Keratinocyte (primary cell): ENCODE data around the gene UBE2E1. TPM values are rescaled to one million over a fixed set of nuclear protein-coding genes. Genes with fewer than 3 reads are reported as not detected.

Source experiments
- DNase-seq: peaks from one replicate; pipeline ENCODE4 v3.0.0-alpha.2; 2011; ENCODE audit warnings: low read depth, missing footprints, low spot score
- FAIRE-seq: peaks from 2 replicates; lab custom pipeline; 2011; peaks lifted over from hg19 to GRCh38; lab: Jason Lieb, UNC
- H2AFZ ChIP-seq: 2 replicates; pipeline ENCODE4 v1.6.0; 2012; ENCODE audit warnings: low read length, control low read depth, inconsistent platforms; ENCODE audit not compliant: control insufficient read depth
- H3K27ac ChIP-seq: 2 replicates; pipeline ENCODE4 v1.5.1; 2011; ENCODE audit warnings: low read length; ENCODE audit not compliant: control insufficient read depth, insufficient read depth
- H3K27me3 ChIP-seq: 3 replicates; pipeline ENCODE4 v1.6.0; 2011; ENCODE audit warnings: low read length; ENCODE audit not compliant: control insufficient read depth, insufficient read depth; ENCODE audit errors: extremely low read depth
- H3K36me3 ChIP-seq, 2 experiments: 2 replicates in 1 of 2; 3 replicates in 1 of 2; pipeline ENCODE4 v1.5.1; 2011; ENCODE audit warnings: low read length in 2 of 2, mild to moderate bottlenecking in 1 of 2; ENCODE audit not compliant: control insufficient read depth in 2 of 2, insufficient read depth in 2 of 2; ENCODE audit errors: extremely low read depth in 1 of 2
- H3K4me1 ChIP-seq: 3 replicates; pipeline ENCODE4 v1.5.1; 2011; ENCODE audit warnings: low read length; ENCODE audit not compliant: control insufficient read depth, insufficient read depth; ENCODE audit errors: extremely low read depth
- H3K4me2 ChIP-seq: 3 replicates; pipeline ENCODE4 v1.6.0; 2011; ENCODE audit warnings: low read depth, low read length; ENCODE audit not compliant: control insufficient read depth, insufficient read depth; ENCODE audit errors: extremely low read depth
- H3K4me3 ChIP-seq, 3 experiments: fragments of 200-600 bp in 1 of 3; sonication (generic) in 1 of 3; 2 replicates in 2 of 3; 3 replicates in 1 of 3; pipeline ENCODE4 v1.5.1; 2011 to 2016; ENCODE audit warnings: low read length in 3 of 3, mild to moderate bottlenecking in 3 of 3, control low read depth in 2 of 3, inconsistent platforms in 1 of 3, low read depth in 1 of 3, mixed read lengths in 1 of 3, mixed run types in 1 of 3, moderate library complexity in 1 of 3; ENCODE audit not compliant: control insufficient read depth in 2 of 3, insufficient read depth in 2 of 3; ENCODE audit errors: extremely low read depth in 1 of 3
- H3K79me2 ChIP-seq: 2 replicates; pipeline ENCODE4 v1.6.0; 2012; ENCODE audit warnings: low read length; ENCODE audit not compliant: control insufficient read depth, insufficient read depth
- H3K9ac ChIP-seq: 3 replicates; pipeline ENCODE4 v1.6.0; 2011; ENCODE audit warnings: low read length; ENCODE audit not compliant: control insufficient read depth, insufficient read depth; ENCODE audit errors: extremely low read depth
- H3K9me1 ChIP-seq: 3 replicates; pipeline ENCODE4 v1.6.0; 2011; ENCODE audit warnings: low read length; ENCODE audit not compliant: control insufficient read depth, insufficient read depth; ENCODE audit errors: extremely low read depth
- H3K9me3 ChIP-seq: 2 replicates; pipeline ENCODE4 v1.5.1; 2012; ENCODE audit warnings: low read depth, low read length; ENCODE audit not compliant: control insufficient read depth
- H4K20me1 ChIP-seq: 3 replicates; pipeline ENCODE4 v1.6.0; 2011; ENCODE audit warnings: low read length; ENCODE audit not compliant: control insufficient read depth, insufficient read depth; ENCODE audit errors: extremely low read depth
- EZH2 ChIP-seq: IDR thresholded peaks from one replicate; pipeline ENCODE4 v1.6.1; 2012; ENCODE audit warnings: inconsistent platforms, mild to moderate bottlenecking, low read length, moderate library complexity
- dilution Hi-C: fragments of 300-500 bp; cut with MboI; formaldehyde crosslinking; loops from one replicate; pipeline ENCODE4 v1.7.0; 2020; ENCODE audit warnings: low sequenced_read_pairs; ENCODE audit not compliant: extremely low pct_ligation_motif_present
- polyA plus RNA-seq, 5 experiments: library from polyadenylated mRNA; depleted of rRNA in 3 of 5; stranded (reverse) in 3 of 5; stranded (forward) in 1 of 5; unstranded in 1 of 5; fragments of >200 nt; gene quantifications; 1 replicate in 1 of 5; 2 replicates in 3 of 5; 3 replicates in 1 of 5; pipeline versions ENCODE4 v1.2.1 to v1.2.3, GENCODE V29; 2011 to 2012; ENCODE audit warnings: missing spikeins in 2 of 5, low read depth in 1 of 5, low replicate concordance in 1 of 5
- TF ChIP-seq, protein P1 (sequence below), 3 experiments: IDR thresholded peaks in 1 of 3; conservative IDR thresholded peaks in 1 of 3; optimal IDR thresholded peaks in 1 of 3; 2 replicates in 2 of 3; 3 replicates in 1 of 3; pipeline versions ENCODE3 to v1.5.1; 2011; ENCODE audit warnings: low read length in 3 of 3, mild to moderate bottlenecking in 3 of 3, moderate library complexity in 2 of 3, control low read depth in 1 of 3, inconsistent platforms in 1 of 3; ENCODE audit not compliant: insufficient read depth in 2 of 3; ENCODE audit errors: extremely low read depth in 1 of 3

The UBE2E1 gene
- polyA plus RNA-seq, 1 donor (not counting 4 experiments of a cell fraction or from before 2014, with no cell fraction given): 205 TPM

DNA sequence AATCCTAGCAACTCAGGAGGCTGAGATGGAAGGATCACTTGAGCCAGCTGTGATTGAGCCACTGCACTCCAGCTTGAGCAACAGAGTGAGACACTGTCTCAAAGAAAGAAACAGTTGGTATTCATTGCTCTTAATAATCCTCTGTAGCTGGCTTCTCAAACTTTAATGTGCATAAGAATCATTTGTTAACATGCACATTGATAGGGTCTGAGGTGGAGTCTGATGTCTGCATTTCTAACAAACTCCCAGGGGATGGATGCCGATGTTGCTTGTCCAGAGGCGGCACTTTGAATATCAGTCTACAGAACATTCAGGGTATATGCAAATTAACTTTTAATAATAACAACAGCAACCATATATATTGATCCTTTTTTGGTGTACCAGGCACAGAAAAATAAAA, 71.2 kb downstream of the UBE2E1 start:
- Histone ChIP-seq H3K4me3 (no peak overlapping the region), H3K27me3 (no peaks in the 10 kb centered on the region), H3K9me1 (no peaks in the 10 kb centered on the region), H3K36me3 (peaks cover 0 to 3% of the 10 kb centered on the region in 2 experiments), H3K4me2 (no peak overlapping the region), H2AFZ (no peak overlapping the region), H3K27ac (no peak overlapping the region), H3K9ac (no peak overlapping the region), H3K79me2 (peaks cover 33% of the 10 kb centered on the region), H4K20me1 (no peaks in the 10 kb centered on the region), H3K4me1 (peaks cover 27% of the 10 kb centered on the region), H3K9me3 (no peaks in the 10 kb centered on the region)
- no peak for FAIRE-seq
- DNase-seq: no peak
- TF ChIP-seq, protein P1, sequence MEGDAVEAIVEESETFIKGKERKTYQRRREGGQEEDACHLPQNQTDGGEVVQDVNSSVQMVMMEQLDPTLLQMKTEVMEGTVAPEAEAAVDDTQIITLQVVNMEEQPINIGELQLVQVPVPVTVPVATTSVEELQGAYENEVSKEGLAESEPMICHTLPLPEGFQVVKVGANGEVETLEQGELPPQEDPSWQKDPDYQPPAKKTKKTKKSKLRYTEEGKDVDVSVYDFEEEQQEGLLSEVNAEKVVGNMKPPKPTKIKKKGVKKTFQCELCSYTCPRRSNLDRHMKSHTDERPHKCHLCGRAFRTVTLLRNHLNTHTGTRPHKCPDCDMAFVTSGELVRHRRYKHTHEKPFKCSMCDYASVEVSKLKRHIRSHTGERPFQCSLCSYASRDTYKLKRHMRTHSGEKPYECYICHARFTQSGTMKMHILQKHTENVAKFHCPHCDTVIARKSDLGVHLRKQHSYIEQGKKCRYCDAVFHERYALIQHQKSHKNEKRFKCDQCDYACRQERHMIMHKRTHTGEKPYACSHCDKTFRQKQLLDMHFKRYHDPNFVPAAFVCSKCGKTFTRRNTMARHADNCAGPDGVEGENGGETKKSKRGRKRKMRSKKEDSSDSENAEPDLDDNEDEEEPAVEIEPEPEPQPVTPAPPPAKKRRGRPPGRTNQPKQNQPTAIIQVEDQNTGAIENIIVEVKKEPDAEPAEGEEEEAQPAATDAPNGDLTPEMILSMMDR (optimal IDR thresholded peaks at IDR 0.05 in 1 of 3, IDR thresholded peaks at IDR 0.05 in 1 of 3, conservative IDR thresholded peaks at IDR 0.05 in 1 of 3; ENCODE audit: extremely low read depth in 1 of 3, insufficient read depth in 2 of 3, low read length in 3 of 3): no peak
- dilution Hi-C loops: no loop called here

DNA sequence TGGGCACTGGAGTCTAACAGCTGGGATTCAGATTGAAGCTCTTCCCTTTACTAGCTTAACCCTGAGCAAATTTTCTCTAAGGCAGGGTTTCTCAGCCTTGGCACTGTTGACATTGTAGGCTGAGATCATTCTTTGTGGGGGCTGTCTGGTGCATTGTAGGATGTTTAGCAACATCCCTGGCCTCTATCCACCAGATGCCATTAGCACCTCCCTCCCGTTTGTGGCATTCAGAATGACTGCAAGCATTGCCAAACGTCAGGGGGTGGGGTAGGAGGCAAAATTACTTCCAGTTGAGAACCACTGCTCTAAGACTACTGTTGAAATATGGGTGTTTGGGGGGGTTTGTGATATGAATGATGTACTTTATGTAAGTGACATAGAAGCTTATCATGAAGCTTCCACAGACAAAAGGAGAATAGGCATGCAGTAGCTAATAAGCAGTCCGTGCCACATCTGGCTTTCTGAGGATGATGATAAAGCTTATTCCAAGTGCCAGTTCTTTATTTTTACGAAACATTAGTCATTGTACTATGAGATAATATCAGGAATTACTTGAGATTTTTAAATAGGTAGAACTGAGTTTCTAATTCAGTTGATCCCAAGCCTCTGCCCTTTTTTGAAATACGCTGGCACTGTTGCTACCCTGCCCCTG, 71.7 kb downstream of the UBE2E1 start:
- H3K9me3 ChIP-seq: no peaks in the 10 kb centered on the region
- dilution Hi-C loops: no loop called here
- no peaks in the 10 kb centered on the region for H3K27me3 ChIP-seq
- H3K4me2 ChIP-seq: no peak overlapping the region
- peaks cover 33% of the 10 kb centered on the region for H3K79me2 ChIP-seq
- TF ChIP-seq, protein P1 (optimal IDR thresholded peaks at IDR 0.05 in 1 of 3, IDR thresholded peaks at IDR 0.05 in 1 of 3, conservative IDR thresholded peaks at IDR 0.05 in 1 of 3; ENCODE audit: extremely low read depth in 1 of 3, insufficient read depth in 2 of 3, low read length in 3 of 3): no peak
- no peak for TF ChIP-seq EZH2
- no peak overlapping the region for H3K4me3 ChIP-seq
- no peak for FAIRE-seq
- H3K36me3 ChIP-seq: peaks cover 0 to 6% of the 10 kb centered on the region in 2 experiments
- H2AFZ ChIP-seq: no peak overlapping the region
- no peaks in the 10 kb centered on the region for H3K9me1 ChIP-seq
- peaks cover 27% of the 10 kb centered on the region for H3K4me1 ChIP-seq
- DNase-seq: no peak
- no peaks in the 10 kb centered on the region for H4K20me1 ChIP-seq
- no peak overlapping the region for H3K9ac ChIP-seq
- H3K27ac ChIP-seq: no peak overlapping the region
